SK-N-SH (cell line): ENCODE results near the gene LIPE. TPM values are rescaled to one million over a fixed set of nuclear protein-coding genes. Genes with fewer than 3 reads are reported as not detected.

ENCODE experiments used
- CTCF ChIA-PET: fragments of 300-600, 350-600 bp; formaldehyde crosslinking; extraction: SDS; loops from one replicate; lab custom pipeline; 2021; lab: Yijun Ruan, JAX
- POLR2A ChIA-PET: fragments of 350-600 bp; sonication (Branson Sonifier 250); formaldehyde crosslinking; extraction: SDS; loops from one replicate; lab custom pipeline; 2020; ENCODE audit warnings: antibody characterized with exemption, inconsistent platforms; lab: Yijun Ruan, JAX
- DNase-seq: peaks from one replicate; pipeline ENCODE4 v3.0.0; 2012
- H2AFZ ChIP-seq: fragments of 200-600 bp; sonication (generic); 2 replicates; pipeline ENCODE4 v1.8.1; 2016; ENCODE audit warnings: antibody characterized with exemption, mild to moderate bottlenecking, low read depth
- H3F3A ChIP-seq: fragments of 200-600 bp; sonication (generic); replicated peaks from 2 replicates; pipeline ENCODE3; 2016; ENCODE audit warnings: antibody characterized with exemption, mild to moderate bottlenecking; ENCODE audit not compliant: insufficient read depth
- H3K27ac ChIP-seq, 2 experiments: fragments of 200-500 bp in 1 of 2; fragments of 200-600 bp in 1 of 2; sonication (Bioruptor generic) in 1 of 2; sonication (generic), shearing (Covaris generic) in 1 of 2; 2 replicates each; pipeline versions ENCODE4 v1.5.1 to v1.6.1; 2014 to 2016; ENCODE audit warnings: low read depth in 2 of 2, inconsistent platforms in 1 of 2, low read length in 1 of 2, mild to moderate bottlenecking in 1 of 2, mixed read lengths in 1 of 2
- H3K27me3 ChIP-seq: fragments of 200-600 bp; sonication (generic), shearing (Covaris generic); 2 replicates; pipeline ENCODE4 v1.6.1; 2016; ENCODE audit warnings: mixed run types; ENCODE audit not compliant: insufficient read depth
- H3K36me3 ChIP-seq, 2 experiments: fragments of 200-500 bp in 1 of 2; fragments of 200-600 bp in 1 of 2; sonication (Bioruptor generic) in 1 of 2; sonication (generic) in 1 of 2; replicated peaks in 1 of 2; 2 replicates each; pipeline versions ENCODE3 to v1.5.1; 2014 to 2016; ENCODE audit warnings: low read length in 1 of 2, mild to moderate bottlenecking in 1 of 2; ENCODE audit not compliant: insufficient read depth in 2 of 2, control insufficient read depth in 1 of 2
- H3K4me1 ChIP-seq, 2 experiments: fragments of 200-500 bp in 1 of 2; fragments of 200-600 bp in 1 of 2; sonication (Bioruptor generic) in 1 of 2; sonication (generic), shearing (Covaris generic) in 1 of 2; 2 replicates each; pipeline versions ENCODE4 v1.5.1 to v1.6.1; 2014 to 2016; ENCODE audit warnings: low read depth in 1 of 2, low read length in 1 of 2, mixed run types in 1 of 2; ENCODE audit not compliant: insufficient read depth in 2 of 2, control insufficient read depth in 1 of 2
- H3K4me2 ChIP-seq: fragments of 200-600 bp; sonication (generic), shearing (Covaris generic); 2 replicates; pipeline ENCODE4 v1.6.1; 2017; ENCODE audit warnings: mixed run types
- H3K4me3 ChIP-seq, 2 experiments: fragments of 200-500 bp in 1 of 2; fragments of 200-600 bp in 1 of 2; sonication (Bioruptor generic) in 1 of 2; sonication (generic), shearing (Covaris generic) in 1 of 2; 2 replicates each; pipeline versions ENCODE4 v1.5.1 to v1.8.1; 2014 to 2016; ENCODE audit warnings: low read depth in 2 of 2, inconsistent platforms in 1 of 2, low read length in 1 of 2, mild to moderate bottlenecking in 1 of 2, mixed read lengths in 1 of 2, moderate library complexity in 1 of 2
- H3K79me2 ChIP-seq: fragments of 200-600 bp; sonication (generic); 2 replicates; pipeline ENCODE4 v1.8.1; 2017; ENCODE audit warnings: mild to moderate bottlenecking; ENCODE audit not compliant: insufficient read depth
- H3K9ac ChIP-seq: fragments of 200-600 bp; sonication (generic); 2 replicates; pipeline ENCODE4 v1.6.1; 2017; ENCODE audit warnings: mixed run types
- H3K9me2 ChIP-seq: fragments of 200-600 bp; sonication (generic); 2 replicates; pipeline ENCODE4 v1.6.1; 2017; ENCODE audit warnings: mixed run types
- H3K9me3 ChIP-seq: fragments of 200-600 bp; sonication (generic); 2 replicates; pipeline ENCODE4 v1.6.1; 2017; ENCODE audit warnings: mixed run types, mild to moderate bottlenecking, moderate library complexity
- H4K20me1 ChIP-seq: fragments of 200-600 bp; sonication (generic); 2 replicates; pipeline ENCODE4 v1.6.1; 2017; ENCODE audit warnings: mild to moderate bottlenecking, mixed run types; ENCODE audit not compliant: insufficient read depth
- CHD2 ChIP-seq: fragments of 150-350 bp; IDR thresholded peaks from 2 replicates; pipeline ENCODE4 v1.6.1; 2018; ENCODE audit warnings: low read length; ENCODE audit not compliant: partially characterized antibody
- CTCF ChIP-seq: fragments of 200-600 bp; sonication (generic); IDR thresholded peaks from 2 replicates; pipeline ENCODE4 v1.6.1; 2017; ENCODE audit warnings: antibody characterized with exemption, mild to moderate bottlenecking, moderate library complexity
- ELF1 ChIP-seq: IDR thresholded peaks from 2 replicates; pipeline ENCODE4 v1.4.0; 2012
- EP300 ChIP-seq, 2 experiments: IDR thresholded peaks; 2 replicates each; pipeline versions ENCODE4 v1.4.0 to v1.6.1; 2012; ENCODE audit warnings: borderline replicate concordance in 1 of 2, low read depth in 1 of 2, low read length in 1 of 2
- GABPA ChIP-seq: IDR thresholded peaks from 2 replicates; pipeline ENCODE4 v1.4.0; 2012; ENCODE audit warnings: low read depth, mild to moderate bottlenecking
- GATA2 ChIP-seq: sonication (generic); formaldehyde crosslinking; IDR thresholded peaks from 2 replicates; pipeline ENCODE4 v1.5.0; 2020; ENCODE audit warnings: mild to moderate bottlenecking, missing genetic modification reagents
- MEF2A ChIP-seq: IDR thresholded peaks from 2 replicates; pipeline ENCODE4 v1.4.0; 2012; ENCODE audit warnings: low read depth, borderline replicate concordance
- MXI1 ChIP-seq: IDR thresholded peaks from 2 replicates; pipeline ENCODE4 v1.6.1; 2012; ENCODE audit warnings: mild to moderate bottlenecking, low read depth, low read length, improper control_type of control experiment
- NRF1 ChIP-seq: IDR thresholded peaks from 2 replicates; pipeline ENCODE4 v1.6.1; 2012; ENCODE audit warnings: low read depth, mild to moderate bottlenecking, low read length
- POLR2AphosphoS5 ChIP-seq: IDR thresholded peaks from 2 replicates; pipeline ENCODE4 v1.6.1; 2012; ENCODE audit warnings: low read depth, low read length
- RAD21 ChIP-seq: IDR thresholded peaks from 2 replicates; pipeline ENCODE4 v1.6.1; 2012; ENCODE audit warnings: mild to moderate bottlenecking, low read length
- SMC3 ChIP-seq: IDR thresholded peaks from 2 replicates; pipeline ENCODE4 v1.6.1; 2012; ENCODE audit warnings: low read depth, low read length, improper control_type of control experiment
- TCF12 ChIP-seq: IDR thresholded peaks from 2 replicates; pipeline ENCODE4 v1.4.0; 2012
- TEAD4 ChIP-seq: IDR thresholded peaks from 2 replicates; pipeline ENCODE4 v1.4.0; 2012; ENCODE audit warnings: mild to moderate bottlenecking, borderline replicate concordance; ENCODE audit not compliant: insufficient read depth
- YY1 ChIP-seq: IDR thresholded peaks from 2 replicates; pipeline ENCODE4 v1.4.0; 2012; ENCODE audit warnings: low read depth, mild to moderate bottlenecking
- WGBS: methylation state at CpG from one replicate; pipeline ENCODE4 v1.1.6; 2017; ENCODE audit warnings: low lambda C conversion rate; 5-methylcytosine and 5-hydroxymethylcytosine counted together
- polyA plus RNA-seq, 3 experiments: library from polyadenylated mRNA; depleted of rRNA; stranded (reverse); fragments of >200 nt; gene quantifications; 2 replicates each; pipeline ENCODE4 v1.2.3, GENCODE V29; 2012
- TF ChIP-seq, protein P1 (sequence below): IDR thresholded peaks from 2 replicates; pipeline ENCODE4 v1.4.0; 2012; ENCODE audit warnings: low read depth

Gene LIPE
- polyA plus RNA-seq, 1 of the 3 experiments (the other 2 are of a cell fraction) = 4.4 TPM

DNA sequence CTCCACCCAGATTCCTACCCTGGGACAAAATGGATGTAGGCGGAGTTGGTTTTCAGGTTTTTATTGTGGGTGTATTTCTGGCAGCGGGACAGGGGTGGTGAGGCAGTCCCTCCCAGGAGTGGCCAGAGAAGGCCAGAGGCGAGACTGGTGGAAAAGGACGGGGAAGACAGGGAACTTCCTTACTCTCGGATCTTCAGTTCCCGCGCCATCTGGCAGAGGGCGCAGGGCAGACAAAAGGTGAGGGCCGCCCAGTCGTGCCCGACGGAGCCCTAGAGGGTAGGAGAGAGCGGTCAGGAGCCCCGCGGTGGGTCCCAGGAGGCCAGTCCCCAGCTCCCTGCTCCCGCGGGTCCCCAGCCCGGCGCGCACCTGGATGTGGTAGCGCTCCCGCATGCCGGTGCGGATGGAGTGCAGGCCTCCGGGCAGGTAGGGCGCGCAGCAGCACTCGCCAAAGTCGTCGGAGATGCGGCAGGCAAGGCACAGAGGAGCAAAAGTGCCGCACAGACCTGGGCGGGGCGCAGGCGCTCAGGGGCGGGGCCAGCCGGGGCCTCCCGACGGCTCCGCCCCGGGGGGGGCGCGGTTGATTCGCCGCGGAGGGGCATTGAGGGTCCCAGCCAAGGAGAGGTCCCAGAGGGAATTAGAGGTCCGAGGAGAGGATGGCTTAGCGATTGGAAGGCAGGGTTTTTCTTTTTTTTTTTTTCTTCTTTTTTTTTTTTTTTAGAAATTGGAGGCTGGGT is 40.0 kb downstream of the LIPE start (continued):
- no peak for TF ChIP-seq GABPA
- TF ChIP-seq EP300 (IDR thresholded peaks at IDR 0.05; ENCODE audit: borderline replicate concordance in 1 of 2, low read depth in 1 of 2, low read length in 1 of 2) = no peak

DNA sequence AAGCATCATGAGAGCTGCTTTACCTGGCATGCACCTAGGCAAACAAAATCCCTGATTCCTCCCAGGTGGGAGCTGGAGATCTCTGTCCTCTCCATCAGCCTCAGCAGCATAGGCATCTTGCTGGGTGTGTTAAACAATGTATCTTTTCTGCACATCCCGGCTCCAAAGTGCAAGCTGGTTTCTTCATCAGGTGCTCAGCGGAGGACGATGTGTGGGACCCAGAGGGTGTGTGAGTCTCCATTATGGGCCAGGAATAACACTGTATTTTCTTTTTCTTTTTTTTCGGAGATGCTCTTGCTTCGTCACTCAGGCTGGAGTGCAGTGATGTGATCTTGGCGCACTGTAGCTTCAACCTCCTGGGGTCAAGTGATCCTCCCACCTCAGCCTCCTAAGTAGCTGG is 47.0 kb downstream of the LIPE start:
- no peaks in the 10 kb centered on the region for H3K4me1 ChIP-seq
- no peak overlapping the region for H3K4me2 ChIP-seq
- no peaks in the 10 kb centered on the region for H3K79me2 ChIP-seq
- POLR2A ChIA-PET = interaction anchor here (2.4 kb wide), 1 partner anchor 17 kb away, joined by 8 read pairs; no protein-coding TSS in a partner anchor
- no peak overlapping the region for H3K27ac ChIP-seq
- no peaks in the 10 kb centered on the region for H4K20me1 ChIP-seq
- WGBS = 34% methylated on average over 6 of the region's 6 CpGs
- DNase-seq = no peak
- H2AFZ ChIP-seq = no peak overlapping the region
- H3F3A ChIP-seq = no peaks in the 10 kb centered on the region
- H3K9me3 ChIP-seq = no peaks in the 10 kb centered on the region
- TF ChIP-seq TEAD4 (no peak), RAD21 (no peak), MEF2A (no peak), MXI1 (no peak), GABPA (no peak), ELF1 (no peak), YY1 (no peak), CTCF (no peak), CHD2 (no peak), NRF1 (no peak), GATA2 (CRISPR knock-in tag) (no peak), SMC3 (no peak), POLR2AphosphoS5 (no peak), TCF12 (no peak)
- TF ChIP-seq, protein P1, sequence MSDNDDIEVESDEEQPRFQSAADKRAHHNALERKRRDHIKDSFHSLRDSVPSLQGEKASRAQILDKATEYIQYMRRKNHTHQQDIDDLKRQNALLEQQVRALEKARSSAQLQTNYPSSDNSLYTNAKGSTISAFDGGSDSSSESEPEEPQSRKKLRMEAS = no peak
- TF ChIP-seq, all 33 proteins: peak for 0
- Histone ChIP-seq H3K27me3 (peaks cover 23% of the 10 kb centered on the region; the same call in 1 of the 2 replicates), H3K4me3 (no peak overlapping the region), H3K36me3 (no peaks in the 10 kb centered on the region), H3K9ac (no peak overlapping the region), H3K9me2 (no peaks in the 10 kb centered on the region)
- CTCF ChIA-PET = interaction anchor here (0.6 to 8.1 kb wide), 3 partner anchors 16 to 324 kb away, joined by 3 to 45 read pairs (median 4); no protein-coding TSS in a partner anchor
